AG10803 (cell line): ENCODE data around the gene TSPAN14.

Experiments
- DNase-seq: peaks from one replicate; pipeline ENCODE4 v3.0.0; 2010; ENCODE audit warnings: low read depth
- H3K4me3 ChIP-seq: 2 replicates; pipeline ENCODE4 v1.5.1; 2011; ENCODE audit warnings: mild to moderate bottlenecking, low read length, control low read depth
- TF ChIP-seq, protein P1 (sequence below): conservative IDR thresholded peaks from 2 replicates; pipeline ENCODE4 v1.5.1; 2011; ENCODE audit warnings: mild to moderate bottlenecking, low read length, control low read depth, inconsistent platforms

The TSPAN14 gene

DNA sequence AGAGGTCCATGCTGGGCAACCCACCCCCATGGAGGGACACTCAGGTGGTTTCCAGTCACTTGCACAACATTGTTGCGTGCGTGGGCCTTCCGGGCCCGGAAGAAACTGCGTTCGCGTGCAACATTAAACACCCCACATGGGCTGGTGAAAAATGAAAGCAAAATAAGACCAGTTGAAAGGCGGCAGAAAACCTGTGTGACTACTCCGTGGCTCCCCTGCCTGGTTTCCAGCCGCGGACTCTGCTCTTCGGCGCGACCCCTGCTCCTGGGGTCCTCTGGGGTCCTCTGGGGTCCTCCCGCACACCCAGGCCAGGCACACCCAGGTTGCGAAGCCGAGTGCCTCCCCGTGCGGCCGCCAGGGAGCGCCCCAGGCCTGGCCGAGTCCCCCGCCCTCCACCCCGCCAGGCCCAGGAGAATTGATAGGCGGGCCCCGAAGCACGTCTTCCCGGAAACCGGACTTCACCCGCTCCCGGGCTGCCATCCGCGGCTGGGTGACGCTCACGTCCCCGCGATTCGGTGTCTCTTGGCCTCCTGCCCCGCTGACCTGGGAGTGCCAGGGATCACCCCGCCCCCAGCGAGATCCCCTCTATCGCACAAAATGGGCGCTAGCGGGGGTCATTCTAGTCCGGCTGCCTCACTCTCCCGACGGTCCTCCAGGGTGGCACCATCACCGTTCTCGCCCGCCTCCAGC lies 81.7 kb downstream of the TSPAN14 start:
- peak overlapping the region; percentile 51 for H3K4me3 ChIP-seq
- TF ChIP-seq, protein P1, sequence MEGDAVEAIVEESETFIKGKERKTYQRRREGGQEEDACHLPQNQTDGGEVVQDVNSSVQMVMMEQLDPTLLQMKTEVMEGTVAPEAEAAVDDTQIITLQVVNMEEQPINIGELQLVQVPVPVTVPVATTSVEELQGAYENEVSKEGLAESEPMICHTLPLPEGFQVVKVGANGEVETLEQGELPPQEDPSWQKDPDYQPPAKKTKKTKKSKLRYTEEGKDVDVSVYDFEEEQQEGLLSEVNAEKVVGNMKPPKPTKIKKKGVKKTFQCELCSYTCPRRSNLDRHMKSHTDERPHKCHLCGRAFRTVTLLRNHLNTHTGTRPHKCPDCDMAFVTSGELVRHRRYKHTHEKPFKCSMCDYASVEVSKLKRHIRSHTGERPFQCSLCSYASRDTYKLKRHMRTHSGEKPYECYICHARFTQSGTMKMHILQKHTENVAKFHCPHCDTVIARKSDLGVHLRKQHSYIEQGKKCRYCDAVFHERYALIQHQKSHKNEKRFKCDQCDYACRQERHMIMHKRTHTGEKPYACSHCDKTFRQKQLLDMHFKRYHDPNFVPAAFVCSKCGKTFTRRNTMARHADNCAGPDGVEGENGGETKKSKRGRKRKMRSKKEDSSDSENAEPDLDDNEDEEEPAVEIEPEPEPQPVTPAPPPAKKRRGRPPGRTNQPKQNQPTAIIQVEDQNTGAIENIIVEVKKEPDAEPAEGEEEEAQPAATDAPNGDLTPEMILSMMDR: peak; percentile 48
- DNase-seq: peak; percentile 59

GRCh38 chr10:80536361-80536835 lies 82.3 kb downstream of the TSPAN14 start:
- TF ChIP-seq, protein P1: no peak
- peak overlapping the region; percentile 51 for H3K4me3 ChIP-seq
- DNase-seq: no peak

- DNase-seq: no peak
- no peak overlapping the region for H3K4me3 ChIP-seq
- TF ChIP-seq, protein P1: no peak
Observed at GRCh38 chr10:80537086-80537735, 83.1 kb downstream of the TSPAN14 start.

- DNase-seq: no peak
- H3K4me3 ChIP-seq: no peak within 1 kb of the TSS
- TF ChIP-seq, protein P1: no peak
Observed at GRCh38 chr10:80537736-80538480, 83.8 kb downstream of the TSPAN14 start, which contains the start of gene SH2D4B. Gene SH2D4B (plus strand): TSS chr10:80537902. CDS start chr10:80538332, 430 bp downstream.

DNA sequence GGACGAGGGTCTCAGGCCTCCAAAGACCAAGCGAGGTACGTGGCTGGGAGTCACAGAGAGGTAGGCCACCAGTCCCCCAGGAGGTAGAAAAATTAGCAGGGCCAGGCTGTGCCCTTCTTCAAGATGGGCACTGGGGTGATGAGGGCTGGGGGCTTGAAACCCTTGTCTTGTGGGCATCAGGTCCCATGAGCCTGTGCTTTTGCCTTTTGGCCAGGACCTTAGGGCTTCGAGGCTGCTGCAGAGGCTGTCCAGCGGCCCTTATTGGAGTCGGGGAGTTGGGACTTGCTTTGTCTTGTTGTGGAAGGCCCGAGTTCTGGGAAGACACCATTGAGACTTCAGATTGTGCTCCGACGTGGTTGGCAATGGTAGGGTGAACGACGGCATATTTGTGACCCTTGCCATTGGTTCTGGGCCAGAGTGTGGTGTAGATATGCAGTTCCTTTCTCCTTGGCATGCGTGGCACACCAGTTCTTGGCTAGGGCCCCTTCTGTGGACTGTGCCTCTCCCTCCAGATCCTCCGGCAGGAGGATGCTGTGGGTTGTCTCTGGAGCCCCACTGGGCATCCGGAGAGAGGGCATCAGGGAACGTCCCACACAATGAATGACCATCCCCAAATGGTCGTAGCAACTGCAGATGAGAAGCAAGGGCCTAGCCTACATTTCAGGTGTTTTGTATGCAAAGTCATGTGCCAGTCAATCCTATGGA lies 84.5 kb downstream of the TSPAN14 start:
- TF ChIP-seq, protein P1: no peak
- DNase-seq: no peak
- no peak overlapping the region for H3K4me3 ChIP-seq

DNA sequence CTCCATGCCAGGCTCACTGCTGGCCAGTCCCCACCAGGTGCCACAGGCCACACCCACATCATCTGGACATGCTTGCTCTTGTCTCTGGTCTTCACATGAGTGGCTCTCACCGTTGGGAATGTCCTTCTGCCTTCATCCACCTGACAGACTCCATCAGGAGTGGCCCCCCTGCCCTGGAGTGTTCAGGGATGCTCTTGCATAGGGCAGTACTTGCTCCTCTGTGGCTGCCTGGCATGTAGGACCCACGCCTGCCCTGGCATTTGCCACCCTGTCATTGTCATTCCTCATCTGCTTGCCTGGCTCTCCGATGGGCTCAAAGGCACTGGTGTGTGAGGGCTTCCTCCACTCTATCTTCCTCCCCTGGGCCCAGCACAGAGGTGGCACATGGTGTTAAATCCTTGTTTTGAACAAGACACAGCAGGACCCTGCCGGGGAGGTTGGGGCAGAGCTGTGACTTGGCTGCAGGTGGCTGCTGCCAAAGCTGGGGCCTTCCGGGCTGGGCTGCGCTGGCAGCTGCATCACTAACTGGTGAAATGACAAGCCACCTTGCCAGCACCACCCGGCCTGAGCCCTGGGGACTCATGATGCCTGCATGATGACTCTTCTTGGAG lies 85.4 kb downstream of the TSPAN14 start:
- TF ChIP-seq, protein P1: no peak
- no peak for DNase-seq

More for the DNA sequence above, 85.4 kb downstream of the TSPAN14 start:
- H3K4me3 ChIP-seq: no peak overlapping the region
